ENCODE measurements around the gene HOXD11. TPM values are rescaled to one million over a fixed set of nuclear protein-coding genes. Genes with fewer than 3 reads are reported as not detected.

The HOXD11 gene
- total and polyA plus RNA-seq, 2 of the 13 experiments (the other 11 are each of a cell fraction or from before 2014, with no cell fraction given): not detected

GRCh38 chr2:176095421-176095820, 11.7 kb upstream of the HOXD11 start:
- no peak overlapping the region for H3K27ac ChIP-seq (ENCODE audit: extremely low read length, insufficient read depth, low read length)
- H3K79me2 ChIP-seq (ENCODE audit: insufficient read depth, low read length): no peaks in the 10 kb centered on the region
- intact Hi-C loops (cut with micrococcal nuclease; ENCODE audit: unreplicated experiment): loop anchor here (5.0 kb wide), 1 partner anchor 893 kb away; no protein-coding TSS in a partner anchor
- TF ChIP-seq CBX2 (IDR thresholded peaks at IDR 0.05; ENCODE audit: low read depth, low read length) (0 out of 2 replicates have a peak, but pooled peaks have one; percentile 19), CBX2 (CRISPR knock-in tag; IDR thresholded peaks at IDR 0.05; ENCODE audit: low read depth) (no peak), ZNF724P (CRISPR knock-in tag; IDR thresholded peaks at IDR 0.05; ENCODE audit: borderline replicate concordance) (no peak)
- BruUV-seq (replicated peaks): no TSS peak
- FAIRE-seq (no peak), ATAC-seq (no peak), DNase-seq (ENCODE audit: low spot score) (no peak)
- WGBS (ENCODE audit: low lambda C conversion rate): 41% methylated on average over 5 of the region's 5 CpGs
- peaks cover 17% of the 10 kb centered on the region for H3K4me1 ChIP-seq (ENCODE audit: insufficient read depth, low read length)
- no peaks in the 10 kb centered on the region for H3K9me3 ChIP-seq (ENCODE audit: low read length)
- H3K9ac ChIP-seq (ENCODE audit: insufficient read depth, low read depth, low read length): no peak overlapping the region
- no peaks in the 10 kb centered on the region for H3K36me3 ChIP-seq (replicated peaks in 1 of 2; ENCODE audit: control insufficient read depth in 1 of 2, insufficient read depth in 2 of 2, low read length in 2 of 2)
- in situ Hi-C loops (cut with HindIII; ENCODE audit: extremely low pct_ligation_motif_present, low pct_unique_long_range_greater_than_20kb): loop anchor here (5.0 kb wide), 2 partner anchors 408 to 728 kb away; no protein-coding TSS in a partner anchor
- H3K4me2 ChIP-seq (ENCODE audit: low read depth, low read length): no peak overlapping the region
- no peak overlapping the region for H2AFZ ChIP-seq (ENCODE audit: low read length)
- ChIA-PET POLR2A (no interaction called here), CTCF (ENCODE audit: low intra/inter-chr PET ratio, low total read pairs) (interaction anchor here (0.9 kb wide), 1 partner anchor 729 kb away, joined by 4 read pairs; no protein-coding TSS in a partner anchor)
- no peak overlapping the region for H3K4me3 ChIP-seq (replicated peaks in 1 of 3; ENCODE audit: insufficient read depth in 1 of 3, low read depth in 2 of 3, low read length in 3 of 3)
- H4K20me1 ChIP-seq (ENCODE audit: insufficient read depth, low read length): no peaks in the 10 kb centered on the region
- H3K27me3 ChIP-seq (ENCODE audit: control insufficient read depth in 1 of 2, insufficient read depth in 2 of 2, low read length in 2 of 2): peaks cover 22 to 94% of the 10 kb centered on the region in 2 experiments

GRCh38 chr2:176096243-176096985, 10.7 kb upstream of the HOXD11 start:
- no peak for DNase-seq (ENCODE audit: low spot score)
- Histone ChIP-seq H3K36me3 (replicated peaks in 1 of 2; ENCODE audit: control insufficient read depth in 1 of 2, insufficient read depth in 2 of 2, low read length in 2 of 2) (no peaks in the 10 kb centered on the region), H3K9me3 (ENCODE audit: low read length) (no peaks in the 10 kb centered on the region), H3K4me3 (replicated peaks in 1 of 3; ENCODE audit: insufficient read depth in 1 of 3, low read depth in 2 of 3, low read length in 3 of 3) (peak overlapping the region; percentile 9 to 75 (median 61); a peak in 4 of 6 replicates), H2AFZ (ENCODE audit: low read length) (no peak overlapping the region), H3K27ac (ENCODE audit: extremely low read length, insufficient read depth, low read length) (no peak overlapping the region), H3K4me1 (ENCODE audit: insufficient read depth, low read length) (peaks cover 17% of the 10 kb centered on the region), H3K79me2 (ENCODE audit: insufficient read depth, low read length) (no peaks in the 10 kb centered on the region), H3K9ac (ENCODE audit: insufficient read depth, low read depth, low read length) (peak overlapping the region; percentile 4; the same call in 1 of the 2 replicates), H3K4me2 (ENCODE audit: low read depth, low read length) (peak overlapping the region; percentile 91), H4K20me1 (ENCODE audit: insufficient read depth, low read length) (no peaks in the 10 kb centered on the region), H3K27me3 (ENCODE audit: control insufficient read depth in 1 of 2, insufficient read depth in 2 of 2, low read length in 2 of 2) (peaks cover 25 to 95% of the 10 kb centered on the region in 2 experiments)
- intact Hi-C loops (cut with micrococcal nuclease; ENCODE audit: unreplicated experiment) (loop anchor here (5.0 kb wide), 1 partner anchor 894 kb away; no protein-coding TSS in a partner anchor), in situ Hi-C loops (cut with HindIII; ENCODE audit: extremely low pct_ligation_motif_present, low pct_unique_long_range_greater_than_20kb) (loop anchor here (5.0 kb wide), 2 partner anchors 409 to 729 kb away; no protein-coding TSS in a partner anchor)
- CTCF ChIA-PET (ENCODE audit: low intra/inter-chr PET ratio, low total read pairs): interaction anchor here (2.2 to 3.0 kb wide), 3 partner anchors 406 to 729 kb away, joined by 13 to 33 read pairs (median 30); no protein-coding TSS in a partner anchor
- no TSS peak for BruUV-seq (replicated peaks)
- no peak for FAIRE-seq
- ATAC-seq: no peak
- WGBS (ENCODE audit: low lambda C conversion rate): 18% methylated on average over 16 of the region's 16 CpGs
- POLR2A ChIA-PET: no interaction called here
- TF ChIP-seq SCMH1 (CRISPR knock-in tag; IDR thresholded peaks at IDR 0.05; ENCODE audit: borderline replicate concordance) (peak; percentile 79; the same call in 1 of the 2 replicates), ZNF670 (CRISPR knock-in tag; IDR thresholded peaks at IDR 0.05; ENCODE audit: borderline replicate concordance) (no peak), TGIF2 (CRISPR knock-in tag; IDR thresholded peaks at IDR 0.05) (no peak), MTF1 (CRISPR knock-in tag; IDR thresholded peaks at IDR 0.05) (no peak), ZFP36 (IDR thresholded peaks at IDR 0.05; ENCODE audit: borderline replicate concordance, low read depth, low read length, partially characterized antibody) (peak; percentile 71), EED (CRISPR knock-in tag; IDR thresholded peaks at IDR 0.05) (no peak), HOXA5 (CRISPR knock-in tag; IDR thresholded peaks at IDR 0.05) (0 out of 2 replicates have a peak, but pooled peaks have one; percentile 22), ZNF33A (CRISPR knock-in tag; IDR thresholded peaks at IDR 0.05; ENCODE audit: borderline replicate concordance) (no peak), ZFP37 (CRISPR knock-in tag; IDR thresholded peaks at IDR 0.05; ENCODE audit: borderline replicate concordance) (no peak), SOX13 (IDR thresholded peaks at IDR 0.05) (0 out of 2 replicates have a peak, but pooled peaks have one; percentile 25), SOX13 (CRISPR knock-in tag; conservative IDR thresholded peaks at IDR 0.05 in 1 of 2, IDR thresholded peaks at IDR 0.05 in 1 of 2) (no peak), ZNF724P (CRISPR knock-in tag; IDR thresholded peaks at IDR 0.05; ENCODE audit: borderline replicate concordance) (no peak), KLF9 (CRISPR knock-in tag; IDR thresholded peaks at IDR 0.05; ENCODE audit: low read depth) (no peak), ZNF800 (CRISPR knock-in tag; IDR thresholded peaks at IDR 0.05) (peak; percentile 45; the same call in 1 of the 2 replicates)
